WTC11 (cell line): ENCODE data around the gene DOK3. TPM values are rescaled to one million over a fixed set of nuclear protein-coding genes. Genes with fewer than 3 reads are reported as not detected.
A peak's percentile ranks its signal among the peaks of the same experiment; 100 is the strongest.

Source experiments
- ATAC-seq: fragments of 200-7000 bp; cut with Tn5 transposase; 2 replicates; pipeline ENCODE4 v1.10.0; 2021; ENCODE audit warnings: mild to moderate bottlenecking, moderate library complexity
- CTCF ChIA-PET: fragments of 300-600 bp; sonication (Branson Sonifier 250); formaldehyde crosslinking; loops from one replicate; lab custom pipeline; 2021; ENCODE audit warnings: antibody characterized with exemption; lab: Charles Lee
- POLR2A ChIA-PET: fragments of 350-600 bp; sonication (Branson Sonifier 250); formaldehyde crosslinking; loops from one replicate; lab custom pipeline; 2021; ENCODE audit warnings: antibody characterized with exemption; lab: Charles Lee
- DNase-seq: peaks from one replicate; pipeline ENCODE4 v3.0.0; 2021; ENCODE audit warnings: low spot score
- H3K27ac Mint-ChIP-seq: 2 replicates; pipeline ENCODE4 v1.8.0; 2021; ENCODE audit warnings: mixed read lengths
- H3K27me3 Mint-ChIP-seq: 2 replicates; pipeline ENCODE4 v1.8.0; 2021; ENCODE audit warnings: low read depth, mild to moderate bottlenecking, moderate library complexity, mixed read lengths
- H3K36me3 Mint-ChIP-seq: 2 replicates; pipeline ENCODE4 v1.8.0; 2021; ENCODE audit warnings: mixed read lengths
- H3K4me1 Mint-ChIP-seq: 2 replicates; pipeline ENCODE4 v1.8.0; 2022; ENCODE audit warnings: mixed read lengths
- H3K4me3 Mint-ChIP-seq: 2 replicates; pipeline ENCODE4 v1.8.0; 2021; ENCODE audit warnings: mild to moderate bottlenecking, moderate library complexity, mixed read lengths
- H3K9me3 Mint-ChIP-seq: 2 replicates; pipeline ENCODE4 v1.8.0; 2021; ENCODE audit warnings: mixed read lengths
- ELF4 ChIP-seq: sonication (generic); formaldehyde crosslinking; IDR thresholded peaks from 2 replicates; pipeline ENCODE4 v1.8.1; 2022; ENCODE audit warnings: low read depth, mild to moderate bottlenecking, moderate library complexity, missing genetic modification reagents
- FOXJ3 ChIP-seq: sonication (generic); formaldehyde crosslinking; IDR thresholded peaks from 2 replicates; pipeline ENCODE4 v1.9.0; 2021; ENCODE audit warnings: missing genetic modification reagents, mild to moderate bottlenecking, borderline replicate concordance
- FOXP1 ChIP-seq: sonication (generic); formaldehyde crosslinking; IDR thresholded peaks from 2 replicates; pipeline ENCODE4 v1.8.0; 2022; ENCODE audit warnings: missing genetic modification reagents, mild to moderate bottlenecking, moderate library complexity, borderline replicate concordance
- USF1 ChIP-seq: sonication (generic); formaldehyde crosslinking; IDR thresholded peaks from 2 replicates; pipeline ENCODE4 v1.8.0; 2022; ENCODE audit warnings: mild to moderate bottlenecking, missing genetic modification reagents
- ZNF263 ChIP-seq: sonication (generic); formaldehyde crosslinking; IDR thresholded peaks from 2 replicates; pipeline ENCODE4 v1.8.1; 2022; ENCODE audit warnings: low read depth, mild to moderate bottlenecking, moderate library complexity, missing genetic modification reagents
- ZNF532 ChIP-seq: fragments of 250-450 bp; sonication (Bioruptor Pico); IDR thresholded peaks from 2 replicates; pipeline ENCODE4 v1.9.0; 2021; ENCODE audit warnings: mild to moderate bottlenecking, borderline replicate concordance
- total RNA-seq: library from RNA; stranded (reverse); gene quantifications from 3 replicates; pipeline ENCODE4 v1.2.3, GENCODE V29; 2021
- TF ChIP-seq, protein P1 (sequence below): sonication (generic); formaldehyde crosslinking; IDR thresholded peaks from 2 replicates; pipeline ENCODE4 v1.8.1; 2023; ENCODE audit warnings: mild to moderate bottlenecking, missing genetic modification reagents, moderate library complexity
- TF ChIP-seq, protein P2 (sequence below): sonication (generic); formaldehyde crosslinking; IDR thresholded peaks from 2 replicates; pipeline ENCODE4 v1.8.0; 2022; ENCODE audit warnings: mild to moderate bottlenecking, missing genetic modification reagents
- TF ChIP-seq, protein P3 (sequence below): fragments of 250-450 bp; sonication (Bioruptor Pico); IDR thresholded peaks from 2 replicates; pipeline ENCODE4 v1.9.0; 2021; ENCODE audit warnings: mild to moderate bottlenecking

The DOK3 gene
- total RNA-seq, 1 experiment from 2014 or later, result 9.9 TPM

DNA sequence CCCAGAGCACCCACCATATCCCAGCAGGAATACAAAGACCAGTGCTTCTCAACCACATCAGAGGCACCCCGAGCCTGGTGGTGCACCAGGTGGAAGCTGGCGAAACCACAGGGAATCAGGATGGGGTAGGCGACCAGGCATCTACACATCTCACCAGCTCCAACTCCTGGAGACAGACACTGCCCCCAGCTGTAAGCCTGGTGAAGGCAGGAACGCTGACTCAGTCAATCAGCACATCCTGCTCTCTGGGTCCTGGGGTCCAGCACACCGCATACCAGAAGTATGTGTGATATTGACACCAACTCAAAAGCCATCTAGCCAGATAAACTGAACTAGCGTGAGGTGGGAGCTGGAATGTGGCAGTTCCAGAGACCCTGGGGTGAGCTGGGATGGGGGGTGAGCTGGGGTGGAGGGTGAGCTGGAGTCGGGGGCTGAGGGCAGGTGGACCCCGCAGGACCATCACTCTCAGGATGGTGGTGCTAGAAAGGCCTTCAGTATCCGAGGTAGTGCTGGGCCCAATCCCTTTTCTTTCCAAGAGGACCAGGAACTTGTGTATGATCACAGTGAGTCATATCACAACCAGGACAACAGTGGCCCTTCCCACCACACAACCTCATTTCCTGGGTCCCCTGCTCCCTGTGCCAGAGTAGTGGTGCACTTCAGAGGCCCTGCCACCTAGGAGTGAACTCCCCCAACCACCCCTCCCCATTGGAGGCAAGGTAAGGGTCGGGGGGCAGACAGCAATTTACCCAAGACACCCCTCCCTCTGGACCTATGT, 38.7 kb downstream of the DOK3 start:
- peaks cover 2% of the 10 kb centered on the region for H3K9me3 Mint-ChIP-seq
- DNase-seq (no peak), ATAC-seq (no peak)
- ChIA-PET CTCF (interaction anchor here (0.6 to 16.7 kb wide), 5 partner anchors 13 to 66 kb away, joined by 3 to 230 read pairs (median 18); partner anchors contain the start of gene PDLIM7), POLR2A (interaction anchor here (0.5 to 6.0 kb wide), 8 partner anchors 7 to 606 kb away, joined by 3 to 53 read pairs (median 6); partner anchors contain the start of gene PDLIM7)
- peak overlapping the region; percentile 76 for H3K4me3 Mint-ChIP-seq
- peaks cover 33% of the 10 kb centered on the region for H3K36me3 Mint-ChIP-seq
- H3K27me3 Mint-ChIP-seq, result no peaks in the 10 kb centered on the region
- H3K27ac Mint-ChIP-seq, result peak overlapping the region; percentile 87; the same call in 1 of the 2 replicates
- TF ChIP-seq ZNF532 (CRISPR knock-in tag) (no peak), FOXP1 (0 out of 2 replicates have a peak, but pooled peaks have one; percentile 47)
- H3K4me1 Mint-ChIP-seq, result peaks cover 48% of the 10 kb centered on the region

GRCh38 chr5:177469750-177470525, 39.7 kb downstream of the DOK3 start:
- POLR2A ChIA-PET, result interaction anchor here (0.9 to 6.0 kb wide), 6 partner anchors 10 to 26 kb away, joined by 3 to 53 read pairs (median 4); partner anchors contain the start of gene PDLIM7
- ATAC-seq (no peak), DNase-seq (no peak)
- Mint-ChIP-seq H3K36me3 (peaks cover 43% of the 10 kb centered on the region), H3K27me3 (no peaks in the 10 kb centered on the region), H3K4me1 (peaks cover 38% of the 10 kb centered on the region), H3K4me3 (peak overlapping the region; percentile 42), H3K9me3 (peaks cover 10% of the 10 kb centered on the region), H3K27ac (peak overlapping the region; percentile 87)
- CTCF ChIA-PET, result interaction anchor here (1.0 to 16.7 kb wide), 8 partner anchors 12 to 99 kb away, joined by 3 to 230 read pairs (median 6); partner anchors contain the start of gene PDLIM7
- TF ChIP-seq, protein P1, sequence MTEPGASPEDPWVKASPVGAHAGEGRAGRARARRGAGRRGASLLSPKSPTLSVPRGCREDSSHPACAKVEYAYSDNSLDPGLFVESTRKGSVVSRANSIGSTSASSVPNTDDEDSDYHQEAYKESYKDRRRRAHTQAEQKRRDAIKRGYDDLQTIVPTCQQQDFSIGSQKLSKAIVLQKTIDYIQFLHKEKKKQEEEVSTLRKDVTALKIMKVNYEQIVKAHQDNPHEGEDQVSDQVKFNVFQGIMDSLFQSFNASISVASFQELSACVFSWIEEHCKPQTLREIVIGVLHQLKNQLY (CRISPR knock-in tag), result no peak
- TF ChIP-seq ELF4 (CRISPR knock-in tag), result no peak
- TF ChIP-seq, protein P2, sequence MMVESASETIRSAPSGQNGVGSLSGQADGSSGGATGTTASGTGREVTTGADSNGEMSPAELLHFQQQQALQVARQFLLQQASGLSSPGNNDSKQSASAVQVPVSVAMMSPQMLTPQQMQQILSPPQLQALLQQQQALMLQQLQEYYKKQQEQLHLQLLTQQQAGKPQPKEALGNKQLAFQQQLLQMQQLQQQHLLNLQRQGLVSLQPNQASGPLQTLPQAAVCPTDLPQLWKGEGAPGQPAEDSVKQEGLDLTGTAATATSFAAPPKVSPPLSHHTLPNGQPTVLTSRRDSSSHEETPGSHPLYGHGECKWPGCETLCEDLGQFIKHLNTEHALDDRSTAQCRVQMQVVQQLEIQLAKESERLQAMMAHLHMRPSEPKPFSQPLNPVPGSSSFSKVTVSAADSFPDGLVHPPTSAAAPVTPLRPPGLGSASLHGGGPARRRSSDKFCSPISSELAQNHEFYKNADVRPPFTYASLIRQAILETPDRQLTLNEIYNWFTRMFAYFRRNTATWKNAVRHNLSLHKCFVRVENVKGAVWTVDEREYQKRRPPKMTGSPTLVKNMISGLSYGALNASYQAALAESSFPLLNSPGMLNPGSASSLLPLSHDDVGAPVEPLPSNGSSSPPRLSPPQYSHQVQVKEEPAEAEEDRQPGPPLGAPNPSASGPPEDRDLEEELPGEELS, result no peak

DNA sequence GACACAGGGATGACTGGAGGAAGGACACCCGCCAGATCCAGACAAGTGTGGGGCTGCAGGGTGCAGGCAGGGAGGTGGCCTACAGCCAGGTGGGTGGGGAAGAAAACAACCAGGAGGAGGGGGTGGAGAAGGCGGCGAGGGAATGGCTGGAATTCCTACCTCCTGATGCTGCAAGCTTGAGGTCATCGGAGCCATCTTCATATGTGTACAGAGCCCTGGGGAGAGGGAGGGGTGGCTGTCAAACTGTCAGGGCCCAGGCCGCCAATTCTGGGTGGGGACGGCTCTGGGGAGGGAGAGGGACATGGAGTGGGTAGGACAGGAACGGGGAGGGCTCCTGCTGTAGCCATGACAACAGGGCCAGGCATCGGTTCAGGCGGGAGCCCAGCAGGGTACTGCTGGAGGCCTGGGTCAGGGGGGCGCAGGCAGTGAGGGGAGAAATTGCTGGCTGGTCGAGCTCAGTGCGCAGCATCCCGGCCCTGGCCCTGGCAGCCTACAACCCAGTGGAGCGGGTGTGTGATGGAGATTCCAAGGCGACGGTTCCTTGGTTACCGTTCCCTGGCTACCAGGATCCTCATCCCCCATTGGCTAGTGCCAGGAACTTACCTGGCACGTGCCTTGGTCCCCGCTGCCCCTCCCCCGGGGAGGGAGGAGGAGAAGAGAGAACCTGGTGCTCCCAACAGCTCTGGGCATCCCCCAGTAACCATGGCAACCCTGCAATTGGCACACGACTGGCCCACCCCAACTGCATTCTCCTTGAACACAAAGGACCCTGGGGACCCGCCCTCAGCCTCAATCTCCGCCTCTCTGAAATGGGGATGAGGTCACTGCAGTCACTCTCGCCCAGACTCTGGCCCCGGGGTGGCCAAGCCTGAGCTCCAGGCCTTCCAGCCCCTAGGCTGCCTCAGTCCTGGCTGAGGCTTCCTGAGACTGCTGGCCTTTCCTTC, 40.7 kb downstream of the DOK3 start:
- no peaks in the 10 kb centered on the region for H3K27me3 Mint-ChIP-seq
- H3K36me3 Mint-ChIP-seq, result peaks cover 47% of the 10 kb centered on the region
- H3K4me3 Mint-ChIP-seq, result no peak overlapping the region
- ATAC-seq (peak; percentile 25), DNase-seq (peak; percentile 66)
- POLR2A ChIA-PET, result interaction anchor here (0.9 to 6.0 kb wide), 6 partner anchors 9 to 27 kb away, joined by 3 to 53 read pairs (median 4); partner anchors contain the start of gene PDLIM7
- H3K9me3 Mint-ChIP-seq, result peaks cover 10% of the 10 kb centered on the region
- CTCF ChIA-PET, result interaction anchor here (1.0 to 16.7 kb wide), 8 partner anchors 11 to 98 kb away, joined by 3 to 230 read pairs (median 6); partner anchors contain the start of gene PDLIM7
- H3K27ac Mint-ChIP-seq, result no peak overlapping the region
- H3K4me1 Mint-ChIP-seq, result peaks cover 28% of the 10 kb centered on the region
- TF ChIP-seq USF1 (CRISPR knock-in tag) (peak; percentile 36; the same call in 1 of the 2 replicates), ZNF263 (CRISPR knock-in tag) (peak; percentile 54; the same call in 1 of the 2 replicates), FOXJ3 (no peak)
- TF ChIP-seq, protein P3, sequence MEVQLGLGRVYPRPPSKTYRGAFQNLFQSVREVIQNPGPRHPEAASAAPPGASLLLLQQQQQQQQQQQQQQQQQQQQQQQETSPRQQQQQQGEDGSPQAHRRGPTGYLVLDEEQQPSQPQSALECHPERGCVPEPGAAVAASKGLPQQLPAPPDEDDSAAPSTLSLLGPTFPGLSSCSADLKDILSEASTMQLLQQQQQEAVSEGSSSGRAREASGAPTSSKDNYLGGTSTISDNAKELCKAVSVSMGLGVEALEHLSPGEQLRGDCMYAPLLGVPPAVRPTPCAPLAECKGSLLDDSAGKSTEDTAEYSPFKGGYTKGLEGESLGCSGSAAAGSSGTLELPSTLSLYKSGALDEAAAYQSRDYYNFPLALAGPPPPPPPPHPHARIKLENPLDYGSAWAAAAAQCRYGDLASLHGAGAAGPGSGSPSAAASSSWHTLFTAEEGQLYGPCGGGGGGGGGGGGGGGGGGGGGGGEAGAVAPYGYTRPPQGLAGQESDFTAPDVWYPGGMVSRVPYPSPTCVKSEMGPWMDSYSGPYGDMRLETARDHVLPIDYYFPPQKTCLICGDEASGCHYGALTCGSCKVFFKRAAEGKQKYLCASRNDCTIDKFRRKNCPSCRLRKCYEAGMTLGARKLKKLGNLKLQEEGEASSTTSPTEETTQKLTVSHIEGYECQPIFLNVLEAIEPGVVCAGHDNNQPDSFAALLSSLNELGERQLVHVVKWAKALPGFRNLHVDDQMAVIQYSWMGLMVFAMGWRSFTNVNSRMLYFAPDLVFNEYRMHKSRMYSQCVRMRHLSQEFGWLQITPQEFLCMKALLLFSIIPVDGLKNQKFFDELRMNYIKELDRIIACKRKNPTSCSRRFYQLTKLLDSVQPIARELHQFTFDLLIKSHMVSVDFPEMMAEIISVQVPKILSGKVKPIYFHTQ (CRISPR knock-in tag), result 0 out of 2 replicates have a peak, but pooled peaks have one; percentile 53
